ENCODE data around the gene TRIO. TPM values are rescaled to one million over a fixed set of nuclear protein-coding genes. Genes with fewer than 3 reads are reported as not detected.

TRIO gene
- total RNA-seq, 1 donor from 2014 or later, result 76.8 TPM

DNA sequence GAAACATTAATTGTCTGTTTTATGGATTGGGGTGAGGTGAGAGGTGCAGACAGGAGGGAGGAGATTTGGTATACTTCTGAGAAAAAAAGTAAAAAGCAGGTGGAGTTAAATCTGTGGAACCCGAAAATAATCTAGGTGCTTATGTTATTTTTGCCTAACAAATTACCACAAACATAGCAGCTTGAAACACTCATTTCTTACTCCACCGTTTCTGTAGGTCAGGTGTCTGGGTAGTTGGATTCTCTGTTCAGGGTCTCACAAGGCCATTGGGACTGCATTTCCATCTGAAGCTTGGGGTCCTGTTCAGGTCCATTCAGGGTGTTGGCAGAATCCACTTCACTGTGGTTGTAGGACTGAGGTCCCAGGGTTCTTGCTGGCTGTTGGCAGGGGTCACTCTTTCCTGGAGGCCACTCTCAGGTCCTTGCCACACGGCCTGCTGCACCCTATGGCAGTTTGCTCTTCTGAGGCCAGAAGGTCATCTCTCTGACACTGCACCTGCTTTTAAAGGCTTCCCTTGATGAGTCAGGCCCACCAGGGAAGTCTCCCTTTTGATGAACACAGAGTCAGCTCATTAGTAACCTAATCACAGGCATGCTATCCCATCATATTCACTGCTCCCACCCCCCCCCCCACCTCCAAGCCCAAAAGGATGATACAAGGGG, 82.2 kb downstream of the TRIO start:
- no peak for DNase-seq (ENCODE audit: low read depth in 2 of 2)

DNA sequence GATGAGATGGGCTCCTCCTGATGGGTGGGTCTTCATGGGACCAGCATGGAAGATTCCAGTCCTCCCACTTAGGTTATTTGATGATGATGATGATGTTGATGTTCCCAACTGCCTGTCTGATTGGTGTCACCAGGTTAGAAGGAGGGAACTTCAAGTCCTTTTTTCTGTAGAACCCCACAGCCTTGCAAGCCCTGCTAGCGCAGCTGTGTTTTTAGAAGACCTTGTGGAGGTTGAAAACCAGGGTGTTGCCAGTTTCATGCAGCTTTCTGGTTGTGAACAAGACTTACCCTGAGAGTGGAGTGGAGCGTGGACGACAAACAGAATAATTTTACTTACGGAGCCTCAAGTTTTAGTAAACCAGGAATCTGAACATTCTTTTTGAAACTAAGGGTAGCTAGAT, 83.0 kb downstream of the TRIO start:
- DNase-seq (ENCODE audit: low read depth in 2 of 2), result no peak

DNA sequence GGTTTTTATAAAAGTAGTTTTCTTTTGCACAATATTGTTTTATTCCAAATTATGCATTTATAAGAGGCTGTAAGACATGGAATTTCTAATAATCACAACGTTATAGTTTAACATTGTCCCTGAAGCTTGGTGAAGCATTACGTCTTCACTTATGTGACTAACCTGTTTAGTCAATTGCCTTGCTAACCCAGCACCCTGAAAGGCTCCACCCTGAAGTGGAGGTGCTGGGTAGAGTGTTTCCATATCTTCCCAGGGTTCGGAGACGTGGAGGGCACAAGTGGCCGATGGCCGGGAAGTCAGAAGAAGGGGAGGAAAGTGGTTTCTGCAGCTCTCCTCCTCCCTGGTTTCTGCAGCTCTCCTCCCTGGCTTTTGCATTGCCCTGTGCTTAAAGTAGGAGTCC, 83.4 kb downstream of the TRIO start:
- DNase-seq (ENCODE audit: low read depth in 2 of 2), result no peak

DNA sequence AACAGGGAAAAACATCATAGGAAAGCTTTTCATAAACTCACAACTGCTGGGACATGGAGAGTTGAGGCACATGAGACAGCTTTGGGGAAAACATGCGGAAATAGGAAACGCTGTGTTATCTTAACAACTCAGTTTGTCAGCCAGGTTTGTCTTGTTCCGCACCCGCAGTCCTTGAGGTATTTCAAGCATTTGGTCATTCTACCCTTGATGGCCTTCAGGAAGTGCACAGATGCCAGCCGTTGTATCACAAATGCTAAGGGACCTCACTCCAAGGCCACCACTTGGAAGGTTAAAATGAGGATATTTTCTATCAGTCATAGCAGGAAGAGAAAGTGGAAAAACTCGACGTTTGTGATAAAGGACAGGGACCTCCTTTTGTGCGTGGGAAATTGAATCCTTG, 83.8 kb downstream of the TRIO start:
- peak in 1 of 2 donors; percentile 62 for DNase-seq (ENCODE audit: low read depth in 2 of 2)

DNA sequence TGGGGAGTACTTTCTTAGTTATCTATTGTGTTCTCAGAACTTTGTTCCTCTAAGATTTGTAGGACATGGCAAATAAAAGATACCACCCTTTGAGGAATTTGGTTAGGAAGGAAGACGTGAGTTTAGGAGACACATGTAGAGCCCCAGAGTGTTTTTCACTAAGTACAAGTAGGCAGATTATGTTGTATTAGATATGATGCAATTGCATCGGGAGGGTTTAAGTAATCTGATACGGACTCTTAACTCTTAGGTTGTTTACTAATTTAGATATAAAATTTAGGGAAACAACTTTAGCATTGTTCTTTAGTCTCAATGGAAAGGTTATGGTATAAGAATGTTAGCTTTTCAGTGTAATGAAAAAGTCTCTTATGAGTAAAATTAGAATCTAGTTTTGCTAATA, 84.4 kb downstream of the TRIO start:
- no peak for DNase-seq (ENCODE audit: low read depth in 2 of 2)

DNA sequence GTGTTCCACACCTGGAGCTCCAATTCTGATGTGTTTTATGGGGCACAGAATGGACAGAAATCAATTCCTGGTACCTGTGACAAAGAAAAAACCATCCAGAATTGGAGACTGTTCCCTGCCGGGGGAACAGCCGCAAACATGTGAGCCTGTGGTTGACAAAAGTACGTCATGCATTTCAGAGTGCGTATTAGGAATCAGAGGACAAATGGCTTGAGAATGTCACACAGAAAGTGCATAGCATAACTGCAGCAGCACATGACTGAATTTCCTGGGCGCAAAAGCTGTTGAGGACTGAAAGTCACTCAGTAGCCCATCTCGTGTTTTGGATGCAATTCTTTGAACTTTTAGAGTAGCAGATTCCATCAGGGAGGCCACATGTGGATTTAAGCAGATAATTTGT, 85.1 kb downstream of the TRIO start:
- DNase-seq (ENCODE audit: low read depth in 2 of 2), result no peak

DNA sequence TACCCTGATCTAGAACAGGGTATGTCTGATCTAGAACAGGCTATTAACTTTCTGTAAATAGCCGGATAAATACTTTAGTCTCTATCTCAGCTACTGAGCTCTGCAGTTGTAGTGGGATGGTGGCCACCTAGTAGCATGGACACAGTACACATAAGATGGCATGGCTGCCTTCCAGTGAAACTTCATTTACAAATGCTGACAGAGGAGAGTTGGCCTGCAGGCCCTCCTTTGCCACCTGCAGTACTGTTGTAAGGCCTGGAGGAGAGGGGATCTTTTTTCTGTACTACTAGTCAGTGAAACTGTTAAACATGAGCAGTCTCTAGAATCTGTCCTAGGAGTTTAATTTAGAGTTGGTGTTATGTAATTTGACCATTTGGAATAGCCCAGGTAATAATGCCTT, 86.0 kb downstream of the TRIO start:
- DNase-seq (ENCODE audit: low read depth in 2 of 2), result no peak

DNA sequence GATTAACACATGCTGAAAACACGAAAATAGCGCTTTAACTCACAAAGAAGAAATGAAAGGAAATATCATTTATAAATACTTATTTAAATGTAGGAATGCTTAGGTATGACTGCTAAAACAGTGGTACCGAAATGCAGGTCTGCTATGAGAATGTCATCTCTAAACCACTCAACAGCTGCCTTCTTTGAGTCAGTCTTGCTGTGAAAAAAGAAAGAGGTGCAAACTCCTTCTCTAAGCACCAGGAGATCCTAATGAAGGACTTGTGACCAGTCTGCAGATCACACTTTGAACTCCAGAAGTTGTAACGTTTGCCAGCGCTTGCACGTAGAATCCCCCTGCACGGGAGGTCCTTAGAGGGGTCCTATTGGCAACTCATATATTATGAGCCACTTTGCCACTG, 86.6 kb downstream of the TRIO start:
- no peak for DNase-seq (ENCODE audit: low read depth in 2 of 2)

DNA sequence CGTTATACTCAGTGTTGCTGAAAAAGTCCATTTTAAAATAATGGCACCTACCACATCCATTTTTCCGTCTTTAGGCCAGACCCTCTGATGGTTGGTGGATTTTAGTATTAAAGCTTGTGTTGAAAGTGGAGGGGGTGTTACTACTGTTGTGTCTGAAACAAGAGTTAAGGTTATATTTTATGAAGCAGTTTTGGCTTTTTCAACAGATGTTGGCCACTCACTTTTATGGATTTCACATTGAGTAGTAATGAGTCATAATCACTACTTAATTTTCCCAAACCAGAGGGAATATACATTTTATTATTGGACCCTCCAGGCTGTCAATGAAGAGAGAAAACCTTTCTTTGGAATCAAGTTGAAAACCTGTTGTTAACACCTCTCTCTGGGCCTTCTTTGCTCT, 88.0 kb downstream of the TRIO start:
- DNase-seq (ENCODE audit: low read depth in 2 of 2), result no peak

DNA sequence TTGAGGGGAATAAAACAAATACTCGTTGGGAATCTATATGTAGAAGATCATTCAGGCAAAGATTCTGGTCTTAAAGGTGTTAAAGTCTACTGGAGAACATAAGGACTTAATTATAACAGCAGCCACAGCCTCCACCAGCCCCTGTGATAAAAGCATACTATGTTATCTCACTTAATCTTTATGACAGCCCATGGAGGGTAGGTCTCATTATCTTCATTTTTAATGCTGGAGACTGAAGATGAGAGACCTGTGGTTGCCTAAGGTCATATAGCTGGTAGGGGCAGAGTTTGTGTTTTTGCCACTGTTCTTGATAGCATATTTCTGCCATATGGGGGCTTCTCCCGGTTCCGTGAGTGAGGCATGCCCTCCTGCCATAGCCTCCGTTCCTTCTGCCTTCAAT, 88.7 kb downstream of the TRIO start:
- DNase-seq (ENCODE audit: low read depth in 2 of 2), result no peak

DNA sequence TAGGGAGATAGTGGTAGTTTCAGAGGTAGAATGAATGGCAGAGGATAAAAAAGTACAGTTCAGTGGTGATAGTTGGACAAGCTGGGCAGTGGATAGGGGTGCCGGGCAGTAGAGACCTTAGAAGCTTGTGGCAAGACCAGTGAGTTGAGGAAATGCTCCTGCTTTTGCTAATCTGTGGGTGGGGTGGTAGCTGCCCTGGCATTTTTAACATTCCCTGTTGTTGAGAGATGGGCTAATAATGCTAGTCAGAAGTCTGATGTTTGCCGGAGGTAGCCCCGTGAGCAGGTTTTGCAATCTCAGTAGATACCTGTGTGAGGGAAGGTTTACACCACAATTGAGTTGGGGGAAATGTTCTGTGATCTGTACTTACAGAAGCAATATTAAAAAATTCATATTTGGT, 91.1 kb downstream of the TRIO start:
- no peak for DNase-seq (ENCODE audit: low read depth in 2 of 2)

DNA sequence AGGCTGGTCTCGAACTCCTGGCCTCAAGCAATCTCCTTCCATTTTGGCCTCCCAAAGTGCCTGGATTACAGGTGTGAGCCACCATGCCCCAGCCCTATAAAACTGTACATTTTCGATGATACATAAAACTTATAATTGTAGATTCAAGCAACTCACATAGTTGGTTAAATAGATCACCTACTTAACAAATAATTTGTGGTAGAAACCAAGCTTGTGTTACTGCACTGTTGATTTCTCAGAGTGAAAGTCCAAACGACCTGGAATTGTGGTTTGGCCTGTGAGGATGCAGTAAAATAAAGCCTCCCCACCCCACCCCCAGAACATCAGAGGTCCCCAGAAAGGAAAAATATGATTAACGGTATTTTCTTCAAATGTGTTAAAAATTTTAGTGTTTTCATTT, 92.7 kb downstream of the TRIO start:
- no peak for DNase-seq (ENCODE audit: low read depth in 2 of 2)

DNA sequence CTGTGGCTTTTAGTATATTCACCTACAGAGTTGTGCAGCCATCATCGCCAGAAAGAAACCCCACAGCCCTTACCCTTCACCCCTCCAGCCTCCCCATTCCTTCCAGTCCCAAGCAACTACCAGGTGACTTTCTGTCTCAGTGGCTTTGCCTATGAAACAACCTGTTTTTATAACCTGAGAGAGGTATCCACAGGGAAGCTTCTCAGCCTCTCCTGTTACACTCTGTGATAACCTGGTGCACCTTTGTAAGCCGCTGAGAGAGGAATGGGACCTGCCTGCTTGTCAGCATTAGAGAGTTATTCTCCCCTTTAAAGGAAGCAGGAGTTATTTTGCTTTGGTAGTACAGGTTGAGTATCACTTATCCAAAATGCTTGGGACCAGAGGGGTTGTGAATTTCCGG, 93.6 kb downstream of the TRIO start:
- DNase-seq (ENCODE audit: low read depth in 2 of 2), result no peak

DNA sequence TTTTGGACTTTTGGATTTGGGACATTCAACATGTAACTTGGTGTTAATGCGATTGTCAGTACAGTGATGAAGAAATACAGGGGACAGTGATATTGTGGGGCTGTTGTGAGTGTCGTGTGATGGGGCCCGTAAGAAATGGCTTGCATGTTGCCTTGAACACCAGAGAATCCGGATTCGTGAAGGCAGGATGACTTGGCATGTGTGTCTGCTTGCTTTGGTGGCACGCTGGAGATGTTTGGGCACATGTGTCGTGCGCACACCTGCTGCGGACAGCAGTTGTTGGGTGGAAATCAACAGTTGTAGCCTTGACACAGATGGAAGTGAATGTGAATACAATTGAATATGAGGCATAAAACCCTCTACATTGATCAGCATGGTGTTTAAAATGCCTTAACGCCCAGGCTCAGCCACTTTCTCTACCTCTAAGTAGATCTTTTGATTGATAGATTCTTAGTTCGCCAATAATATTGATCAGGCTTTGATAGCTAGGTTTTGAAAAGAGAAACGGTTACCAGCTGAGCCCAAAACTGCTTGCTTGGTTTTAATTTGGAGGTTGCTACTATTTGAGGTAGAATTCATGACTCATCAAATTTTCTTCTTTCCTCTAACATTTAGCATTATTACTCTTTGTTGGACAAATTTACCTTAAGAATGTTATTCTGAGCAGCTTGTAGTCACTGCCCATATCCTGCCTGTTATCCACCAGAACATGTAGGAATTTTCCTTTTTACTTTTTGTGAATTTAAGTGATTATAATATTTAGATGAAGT, 94.4 kb downstream of the TRIO start:
- DNase-seq (ENCODE audit: low read depth in 2 of 2), result no peak

DNA sequence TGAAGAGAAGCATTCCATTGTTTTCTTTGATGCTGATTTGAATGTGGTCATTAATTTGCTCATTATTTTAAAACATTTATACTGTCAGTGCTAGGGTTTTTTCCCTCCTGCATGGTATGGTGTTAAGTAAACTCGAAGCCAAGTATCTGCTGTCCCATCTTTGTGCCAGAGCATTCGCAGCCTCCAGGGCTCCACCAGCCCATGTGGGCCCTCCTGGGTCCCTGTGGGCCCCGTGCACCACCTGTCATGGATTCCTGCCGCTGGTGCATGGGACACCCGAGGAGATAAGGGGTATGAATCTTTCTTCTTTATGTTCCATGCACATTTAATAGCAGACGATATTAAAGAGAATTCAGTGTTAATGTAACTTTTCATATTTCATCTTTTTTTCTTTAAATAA, 95.1 kb downstream of the TRIO start:
- no peak for DNase-seq (ENCODE audit: low read depth in 2 of 2)

DNA sequence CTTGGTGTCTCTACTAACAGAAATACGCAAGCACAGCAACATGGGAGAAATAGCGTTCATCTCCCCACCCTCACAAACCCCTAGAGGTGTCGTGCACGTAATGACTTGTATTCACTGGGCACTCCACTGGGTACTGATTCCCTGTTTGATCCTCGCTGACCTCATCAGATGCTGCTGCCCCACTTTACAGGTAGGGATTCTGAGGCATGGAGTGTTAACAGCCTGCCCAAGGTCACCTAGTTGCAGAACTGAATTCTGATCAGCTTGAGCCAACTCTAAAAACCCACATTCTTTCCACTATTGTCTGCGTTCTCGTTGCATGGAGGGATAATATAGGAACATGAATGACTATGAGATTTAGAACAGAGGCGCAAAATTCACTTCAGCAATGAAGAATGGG, 96.3 kb downstream of the TRIO start:
- no peak for DNase-seq (ENCODE audit: low read depth in 2 of 2)

DNA sequence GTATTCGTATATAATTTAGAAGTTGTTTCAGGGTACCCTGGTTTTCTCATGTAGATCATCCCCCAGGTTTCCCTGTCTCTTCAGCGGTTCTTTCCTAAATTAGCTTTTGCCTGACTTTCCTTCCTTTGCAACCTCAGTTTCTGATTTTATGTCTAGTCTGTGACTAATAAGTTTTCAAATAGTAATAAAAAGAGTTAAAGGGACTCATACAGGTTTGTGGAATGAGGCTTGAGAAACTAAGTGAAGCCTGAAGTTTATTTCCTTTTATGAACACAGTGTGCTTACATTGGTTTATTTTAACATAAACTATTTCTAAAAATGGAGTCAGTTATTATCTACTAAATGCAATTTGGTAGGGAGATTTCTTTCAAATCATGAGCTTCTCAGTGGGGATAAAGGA, 96.8 kb downstream of the TRIO start:
- no peak for DNase-seq (ENCODE audit: low read depth in 2 of 2)

DNA sequence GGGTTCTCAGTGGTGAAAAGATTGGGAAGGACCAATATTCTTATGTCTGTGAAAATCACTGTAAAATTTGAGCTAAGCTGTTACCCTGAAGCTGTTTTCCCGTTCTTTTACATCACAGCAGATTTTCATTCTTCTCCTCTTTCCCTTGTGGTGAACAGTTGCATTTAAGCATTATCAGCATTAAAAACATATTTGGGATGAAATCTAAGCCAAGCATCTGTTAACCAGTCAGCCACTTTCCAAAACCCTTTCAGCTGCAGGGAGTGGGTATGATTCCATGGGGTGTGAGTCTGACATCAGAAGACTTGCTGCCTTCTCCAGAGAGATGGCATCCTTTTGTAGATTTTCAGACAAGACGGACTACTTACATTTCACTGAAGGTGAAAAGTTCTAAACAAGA, 97.2 kb downstream of the TRIO start:
- no peak for DNase-seq (ENCODE audit: low read depth in 2 of 2)

DNA sequence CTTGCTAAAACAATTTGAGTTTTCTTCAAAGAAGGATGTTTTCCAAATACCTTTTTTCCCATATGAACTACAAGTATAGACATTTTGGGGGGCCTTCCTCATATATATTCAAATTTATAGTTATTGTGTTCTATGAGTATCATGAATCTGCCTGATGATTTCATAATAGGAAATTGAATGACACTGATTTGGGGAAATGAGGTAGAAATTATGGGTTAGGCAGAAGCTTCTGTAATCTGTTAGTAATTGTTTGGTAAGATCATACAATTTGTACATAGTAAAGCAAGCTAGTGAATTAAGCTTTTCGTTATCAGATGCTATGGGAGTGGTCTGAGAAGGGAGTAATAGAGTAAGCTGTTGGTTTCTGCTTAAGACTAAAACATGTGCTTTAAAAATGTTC, 98.0 kb downstream of the TRIO start:
- DNase-seq (ENCODE audit: low read depth in 2 of 2), result no peak

DNA sequence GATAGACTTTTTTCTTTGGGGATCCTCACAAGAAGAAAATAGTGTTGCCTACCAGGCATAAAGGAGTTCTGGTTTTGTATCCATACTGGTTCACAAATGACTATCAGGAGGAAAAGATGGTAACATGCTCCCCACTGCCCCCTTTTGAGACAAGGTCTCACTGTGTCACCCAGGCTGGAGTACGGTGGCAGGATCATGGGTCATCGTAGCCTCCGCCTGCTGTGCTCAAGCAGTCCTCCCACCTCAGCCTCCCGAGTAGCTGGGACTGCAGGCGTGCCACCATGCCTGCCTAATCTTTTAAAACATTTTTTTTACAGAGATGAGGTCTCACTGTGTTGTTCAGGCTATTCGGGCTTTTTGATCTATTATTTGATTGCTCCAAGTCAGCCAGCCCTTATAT, 99.3 kb downstream of the TRIO start:
- no peak for DNase-seq (ENCODE audit: low read depth in 2 of 2)

DNA sequence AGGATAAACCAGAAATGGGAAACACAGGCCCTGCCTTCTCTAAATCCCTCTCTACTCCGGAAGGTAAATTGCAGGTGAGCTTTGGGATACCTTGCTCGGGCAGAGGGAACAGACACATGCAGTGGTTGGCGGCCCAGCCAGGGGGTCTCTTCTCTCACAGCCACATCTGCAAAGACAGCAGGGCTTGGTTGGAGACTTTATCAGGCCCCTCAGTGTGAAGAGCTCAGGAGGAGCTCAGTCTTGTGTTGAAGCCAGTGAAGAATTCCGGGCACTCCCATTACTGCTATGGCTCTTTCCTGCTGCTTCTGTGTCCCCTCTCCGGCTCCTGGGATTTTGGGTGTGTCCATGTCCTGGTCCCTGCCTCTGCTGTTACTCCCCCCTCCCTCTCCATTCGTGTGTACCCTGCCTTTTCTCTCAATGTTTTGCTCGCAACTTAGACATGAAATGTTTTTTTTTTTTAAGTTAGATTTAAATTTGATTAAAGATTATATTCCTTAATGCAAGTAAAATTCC, 99.8 kb downstream of the TRIO start:
- no peak for DNase-seq (ENCODE audit: low read depth in 2 of 2)

DNA sequence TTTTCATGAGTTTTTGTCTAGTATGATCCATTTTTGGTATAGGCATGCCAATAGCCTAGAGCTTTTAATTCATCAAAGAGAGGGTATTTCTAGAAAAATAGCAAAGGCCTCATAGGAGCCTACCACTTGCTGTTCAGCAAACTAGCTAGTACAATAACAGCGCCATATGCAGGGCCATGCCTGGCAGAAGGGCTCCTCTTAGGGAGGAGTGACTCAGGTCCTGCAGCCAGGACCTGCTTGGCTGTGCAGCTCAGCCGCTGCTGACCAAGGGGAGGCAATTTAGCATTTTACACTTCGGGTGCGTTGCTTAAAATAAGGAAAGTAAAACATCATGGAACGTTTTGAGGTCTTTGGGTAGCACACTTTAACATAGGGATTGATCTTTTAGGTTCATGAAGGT, 100.6 kb downstream of the TRIO start:
- no peak for DNase-seq (ENCODE audit: low read depth in 2 of 2)

DNA sequence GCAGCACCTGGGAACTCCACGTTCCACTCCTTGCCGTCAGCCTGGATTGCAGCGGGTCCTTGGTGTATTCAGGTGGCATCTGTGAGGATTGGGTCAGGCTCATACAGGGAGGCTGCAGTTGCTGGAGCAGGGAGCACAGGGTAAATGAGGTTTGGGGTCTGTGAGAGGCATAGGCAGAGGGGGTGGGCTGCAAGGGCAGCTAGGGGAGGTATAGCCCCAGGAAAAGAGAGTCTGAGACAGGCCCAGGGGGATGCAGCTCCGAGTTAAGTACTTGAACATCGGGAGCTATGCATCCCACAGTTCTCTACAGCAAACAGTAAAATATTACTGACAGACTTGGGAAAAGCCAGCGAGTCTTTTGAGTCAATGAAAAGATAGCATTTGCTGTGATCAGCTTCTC, 101.6 kb downstream of the TRIO start:
- no peak for DNase-seq (ENCODE audit: low read depth in 2 of 2)
